D721Med (cell line): ENCODE measurements around the gene C5orf24.

Source experiments
- DNase-seq: peaks from one replicate; pipeline ENCODE4 v3.0.0; 2011; ENCODE audit warnings: low spot score; ENCODE audit not compliant: insufficient read length
- FAIRE-seq: peaks from 2 replicates; lab custom pipeline; 2011; peaks lifted over from hg19 to GRCh38; lab: Jason Lieb, UNC
- TF ChIP-seq, protein P1 (sequence below): IDR thresholded peaks from 2 replicates; pipeline ENCODE4 v1.5.1; 2012; ENCODE audit warnings: mild to moderate bottlenecking, control low read depth; ENCODE audit not compliant: insufficient read depth; ENCODE audit errors: missing control alignments

C5orf24 gene

DNA sequence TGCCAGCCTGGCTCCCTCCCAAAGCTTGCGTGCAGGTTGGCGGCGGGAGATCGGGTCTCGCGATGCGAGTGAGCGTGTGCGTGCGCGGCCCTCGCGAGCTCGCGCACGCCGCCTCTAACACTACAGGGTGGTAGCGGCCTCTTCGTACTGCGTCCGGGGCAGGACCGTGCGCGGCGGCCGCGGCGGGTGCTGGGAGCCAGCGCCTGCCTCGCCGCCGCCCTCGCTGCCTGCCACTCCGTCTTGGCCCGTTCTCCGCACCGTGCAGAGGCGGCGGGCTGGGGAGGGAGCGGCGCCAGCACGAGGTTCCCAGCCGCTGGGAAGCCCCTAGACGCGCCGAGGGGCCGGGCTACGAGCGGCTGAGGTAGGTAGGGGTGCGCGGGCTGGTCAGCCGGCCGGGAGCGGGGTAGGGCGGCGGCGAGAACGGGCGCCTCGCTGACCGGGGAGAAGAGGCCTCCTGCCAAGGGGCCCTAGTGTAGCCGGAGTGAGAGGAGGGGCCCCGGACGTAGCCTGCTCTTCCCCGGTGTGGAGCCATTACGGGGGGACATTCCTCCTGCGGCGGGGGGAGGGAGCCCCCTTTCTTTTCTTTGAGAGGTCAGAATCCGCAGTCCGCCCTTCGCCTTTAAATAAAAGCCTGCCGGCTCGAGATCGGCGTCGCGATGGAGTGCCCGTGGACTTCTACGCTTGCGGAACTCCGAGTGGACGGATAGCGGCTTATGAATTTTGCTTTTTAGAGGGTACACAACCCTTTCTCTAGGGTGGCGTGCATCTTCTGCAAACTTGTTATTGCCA lies at the start of gene C5orf24:
C5orf24 (plus strand) TSS at position 117 of the 789 bp plus-strand sequence. CDS start 8,933 bp downstream, outside the sequence.
- DNase-seq, result no peak
- no peak for FAIRE-seq
- TF ChIP-seq, protein P1, sequence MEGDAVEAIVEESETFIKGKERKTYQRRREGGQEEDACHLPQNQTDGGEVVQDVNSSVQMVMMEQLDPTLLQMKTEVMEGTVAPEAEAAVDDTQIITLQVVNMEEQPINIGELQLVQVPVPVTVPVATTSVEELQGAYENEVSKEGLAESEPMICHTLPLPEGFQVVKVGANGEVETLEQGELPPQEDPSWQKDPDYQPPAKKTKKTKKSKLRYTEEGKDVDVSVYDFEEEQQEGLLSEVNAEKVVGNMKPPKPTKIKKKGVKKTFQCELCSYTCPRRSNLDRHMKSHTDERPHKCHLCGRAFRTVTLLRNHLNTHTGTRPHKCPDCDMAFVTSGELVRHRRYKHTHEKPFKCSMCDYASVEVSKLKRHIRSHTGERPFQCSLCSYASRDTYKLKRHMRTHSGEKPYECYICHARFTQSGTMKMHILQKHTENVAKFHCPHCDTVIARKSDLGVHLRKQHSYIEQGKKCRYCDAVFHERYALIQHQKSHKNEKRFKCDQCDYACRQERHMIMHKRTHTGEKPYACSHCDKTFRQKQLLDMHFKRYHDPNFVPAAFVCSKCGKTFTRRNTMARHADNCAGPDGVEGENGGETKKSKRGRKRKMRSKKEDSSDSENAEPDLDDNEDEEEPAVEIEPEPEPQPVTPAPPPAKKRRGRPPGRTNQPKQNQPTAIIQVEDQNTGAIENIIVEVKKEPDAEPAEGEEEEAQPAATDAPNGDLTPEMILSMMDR, result no peak

DNA sequence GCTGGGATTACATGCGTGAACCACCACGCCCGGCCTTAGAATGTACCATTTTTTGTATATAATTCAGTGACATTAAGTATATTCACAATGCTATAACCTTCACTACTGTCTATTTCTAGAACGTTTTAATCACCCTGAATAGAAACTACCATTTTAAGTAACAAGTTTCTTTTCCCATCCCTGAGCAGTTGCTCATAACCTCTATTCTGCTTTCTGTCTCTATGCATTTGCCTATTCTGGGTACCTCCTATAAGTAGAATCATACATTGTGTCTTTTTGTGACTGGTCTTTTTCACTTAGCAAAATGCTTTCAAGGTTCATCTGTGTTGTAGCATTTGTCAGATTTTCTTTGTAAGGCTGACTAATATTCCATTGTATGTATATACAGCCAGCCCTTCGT lies 47.3 kb upstream of the C5orf24 start:
- no peak for FAIRE-seq
- TF ChIP-seq, protein P1, result no peak

DNA sequence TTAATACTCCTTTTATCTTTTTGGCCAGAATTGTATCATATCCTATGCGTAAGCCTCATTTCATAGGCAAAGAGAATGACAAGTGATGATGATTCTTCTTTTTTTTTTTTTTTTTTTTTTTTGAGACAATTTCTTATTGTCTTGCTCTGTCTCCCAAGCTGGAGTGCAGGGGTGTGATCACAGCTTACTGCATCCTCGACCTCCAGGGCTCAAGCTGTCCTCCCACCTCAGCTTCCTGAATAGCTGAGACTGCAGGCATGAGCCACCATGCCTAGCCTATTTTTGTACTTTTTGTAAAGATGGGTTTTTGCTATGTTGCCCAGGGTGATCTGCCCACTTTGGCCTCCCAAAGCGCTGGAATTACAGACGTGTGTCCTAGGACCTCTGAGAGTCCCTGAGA lies 41.9 kb upstream of the C5orf24 start:
- no peak for FAIRE-seq
- TF ChIP-seq, protein P1, result no peak
- no peak for DNase-seq

More for the DNA sequence above, 47.3 kb upstream of the C5orf24 start:
- no peak for DNase-seq

DNA sequence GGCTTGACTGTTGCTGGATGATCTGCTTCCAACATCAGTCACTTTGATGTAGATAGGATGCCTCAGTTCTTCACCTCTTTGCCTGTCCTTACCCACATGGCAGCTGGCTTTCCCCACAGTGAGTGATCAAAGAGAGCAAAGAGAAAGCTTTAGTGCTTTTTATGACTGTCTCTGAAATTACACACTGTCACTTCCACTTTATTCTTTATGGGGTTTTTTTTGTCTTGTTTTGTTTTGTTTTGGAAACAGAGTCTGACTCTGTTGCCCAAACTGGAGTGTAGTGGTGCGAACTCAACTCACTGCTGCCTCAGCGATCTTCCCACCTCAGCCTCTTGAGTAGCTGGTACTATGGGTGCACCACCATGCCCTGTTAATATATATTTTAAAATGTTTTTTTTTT lies 32.4 kb upstream of the C5orf24 start:
- TF ChIP-seq, protein P1, result no peak
- no peak for FAIRE-seq

DNA sequence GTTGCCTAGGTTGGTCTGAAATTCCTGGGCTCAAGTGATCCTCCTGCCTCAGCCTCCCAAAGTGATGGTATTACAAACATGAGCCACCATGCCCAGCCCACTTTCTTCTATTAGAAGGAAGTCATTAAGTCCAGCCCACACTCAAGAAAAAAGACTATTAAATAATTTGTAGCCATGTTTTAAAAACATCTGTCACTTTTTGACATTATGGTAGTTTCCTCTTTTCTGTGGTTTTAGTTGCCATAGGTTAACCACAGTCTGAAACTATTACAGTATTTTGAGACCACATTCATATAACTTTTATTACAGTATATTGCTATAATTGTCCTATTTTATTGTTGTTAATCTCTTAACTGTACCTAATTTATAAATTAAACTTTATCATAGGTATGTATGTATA lies 31.9 kb upstream of the C5orf24 start:
- DNase-seq (no peak), FAIRE-seq (no peak)
- TF ChIP-seq, protein P1, result no peak

More for the DNA sequence above, 32.4 kb upstream of the C5orf24 start:
- DNase-seq, result no peak

DNA sequence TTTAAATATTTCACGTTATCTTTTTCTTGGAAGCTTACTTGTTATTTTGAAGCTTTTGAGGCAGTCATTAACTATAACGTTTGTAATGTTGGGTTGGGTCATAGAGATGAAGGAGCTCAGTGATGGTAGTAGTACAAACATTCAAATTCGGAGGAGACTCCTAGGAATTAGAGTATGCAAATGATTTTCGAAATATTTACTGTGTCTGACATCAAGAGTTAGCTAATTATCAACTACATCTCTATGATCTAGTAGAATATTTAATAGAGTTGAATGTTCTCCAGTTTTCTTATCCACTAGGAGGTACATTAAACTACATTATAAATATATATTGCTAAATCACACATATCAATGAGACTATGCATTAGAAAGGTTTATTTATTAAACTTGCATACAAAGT lies 28.8 kb upstream of the C5orf24 start:
- DNase-seq, result no peak

DNA sequence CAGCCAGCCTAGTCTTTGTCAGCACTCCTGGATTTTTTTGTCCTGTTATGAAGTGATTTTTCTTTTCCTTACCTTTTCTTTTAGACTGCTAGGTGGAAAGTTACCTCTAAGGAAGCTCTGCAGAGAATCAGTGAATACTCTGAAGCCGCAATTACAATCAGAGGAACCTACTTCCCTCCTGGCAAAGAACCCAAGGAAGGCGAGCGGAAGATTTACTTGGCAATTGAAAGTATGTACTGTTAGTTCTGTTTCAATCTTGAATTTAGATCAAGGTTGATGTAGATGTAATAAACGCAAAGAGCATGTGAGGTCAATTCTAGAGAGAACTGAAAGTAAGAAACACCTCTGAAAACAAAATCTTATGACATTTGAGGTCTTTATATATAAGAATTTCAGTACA lies 27.0 kb upstream of the C5orf24 start:
- no peak for DNase-seq
- FAIRE-seq, result no peak
- TF ChIP-seq, protein P1, result no peak

More for the DNA sequence above, 28.8 kb upstream of the C5orf24 start:
- TF ChIP-seq, protein P1, result no peak
- no peak for FAIRE-seq
